ENCODE data around the gene ANKRD9.
"Not testable (repeated sequence)": the region's sequence is repeated elsewhere in the genome, so short reads cannot be mapped to it uniquely, and the experiment has no call there.

The ANKRD9 gene

GRCh38 chr14:102537981-102538601 lies 28.5 kb upstream of the ANKRD9 start:
- no peak for DNase-seq

DNA sequence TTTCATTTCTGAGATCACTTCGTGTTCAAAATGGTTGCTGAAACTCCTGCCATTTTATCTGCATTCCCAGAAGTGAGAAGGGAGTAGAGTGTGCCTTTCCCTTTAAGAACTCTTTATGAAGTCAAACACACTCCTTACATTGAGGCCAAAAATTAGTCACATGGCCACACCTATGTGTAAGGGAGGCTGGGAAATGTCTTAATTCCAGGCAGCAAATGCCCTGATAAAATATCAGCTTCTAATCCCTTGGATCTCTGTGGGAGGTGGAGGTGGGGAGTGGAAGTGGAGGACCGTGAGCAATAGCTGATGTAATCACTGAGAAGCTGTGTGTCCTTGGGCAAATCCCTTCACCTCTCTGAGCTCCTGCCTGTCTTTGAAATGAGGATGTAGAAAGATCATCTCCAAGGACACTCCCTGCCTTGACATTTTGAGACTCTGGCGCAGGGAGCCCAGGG lies 22.7 kb upstream of the ANKRD9 start:
- DNase-seq: no peak

- peak; percentile 52 for DNase-seq
These were observed 21.4 kb upstream of the ANKRD9 start for GRCh38 chr14:102530828-102531478.

- DNase-seq: no peak
These were observed 19.0 kb upstream of the ANKRD9 start for GRCh38 chr14:102528431-102529170.

DNA sequence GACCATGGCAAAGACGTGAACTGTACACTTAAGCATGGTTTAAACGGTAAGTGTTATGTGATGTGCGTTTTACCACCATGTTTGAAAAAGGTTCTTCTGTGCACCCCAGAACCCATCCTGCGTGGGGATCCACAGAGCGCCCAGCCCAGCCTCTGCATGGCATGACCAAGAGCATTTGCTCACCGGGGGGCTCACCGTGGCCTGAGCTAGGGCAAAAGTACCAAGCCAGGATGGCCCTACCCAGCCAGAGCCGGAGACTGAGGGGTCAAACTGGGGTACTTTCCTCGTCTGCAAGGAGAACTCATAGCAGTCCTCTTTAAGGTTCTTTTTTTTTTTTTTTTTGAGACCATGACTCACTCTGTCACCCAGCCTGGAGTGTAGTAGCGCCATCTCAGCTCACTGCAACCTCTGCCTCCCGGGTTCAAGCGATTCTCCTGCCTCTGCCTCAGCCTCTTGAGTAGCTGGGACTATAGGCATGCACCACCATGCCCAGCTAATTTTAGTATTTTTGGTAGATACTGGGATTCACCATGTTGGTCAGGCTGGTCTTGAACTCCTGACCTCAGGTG lies 16.4 kb upstream of the ANKRD9 start:
- DNase-seq: no peak

DNA sequence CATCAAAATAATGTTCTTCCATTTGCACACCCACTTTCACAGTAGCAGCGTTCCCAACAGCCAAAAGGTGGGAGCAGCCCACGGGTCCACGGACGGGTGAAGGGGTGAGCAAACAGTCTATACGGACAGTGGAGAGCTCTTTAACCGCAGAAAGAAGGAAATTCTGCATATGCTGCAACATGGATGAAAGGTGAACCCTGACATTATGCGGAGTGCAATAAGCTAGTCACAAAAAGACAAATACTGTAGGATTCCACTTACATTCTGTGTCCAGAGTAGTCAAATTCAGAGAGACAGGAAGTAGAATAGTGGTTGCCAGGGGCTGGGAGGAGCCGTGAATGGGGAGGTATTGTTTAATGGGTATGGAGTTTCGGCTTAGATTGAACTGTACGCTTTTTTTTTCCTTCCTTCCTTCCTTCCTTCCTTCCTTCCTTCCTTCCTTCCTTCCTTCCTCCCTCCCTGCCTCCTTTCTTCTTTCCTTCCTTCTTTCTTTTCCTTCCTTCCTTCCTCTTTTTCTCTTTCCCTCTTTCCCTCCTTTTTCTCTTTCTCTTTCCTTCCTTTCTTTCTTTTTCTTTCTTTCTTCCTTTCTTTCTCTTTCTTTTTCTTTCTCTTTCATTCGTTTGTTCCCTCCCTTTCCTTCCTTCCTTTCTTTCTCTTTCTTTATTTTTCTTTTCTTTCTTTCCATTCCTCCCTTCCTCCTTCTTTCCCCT lies 15.8 kb upstream of the ANKRD9 start:
- DNase-seq: peak; percentile 61

- DNase-seq: peak; percentile 97
These were observed 15.1 kb upstream of the ANKRD9 start for GRCh38 chr14:102524451-102525218.

GRCh38 chr14:102523569-102524450 lies 14.2 kb upstream of the ANKRD9 start:
- DNase-seq: no peak

- no peak for DNase-seq
These were observed 13.6 kb upstream of the ANKRD9 start for GRCh38 chr14:102523200-102523568.

GRCh38 chr14:102519709-102520108 lies 10.1 kb upstream of the ANKRD9 start:
- DNase-seq: not testable (repeated sequence)

GRCh38 chr14:102518063-102518648 lies 8.6 kb upstream of the ANKRD9 start:
- DNase-seq: no peak

GRCh38 chr14:102517392-102518062 lies 8.0 kb upstream of the ANKRD9 start:
- DNase-seq: no peak

DNA sequence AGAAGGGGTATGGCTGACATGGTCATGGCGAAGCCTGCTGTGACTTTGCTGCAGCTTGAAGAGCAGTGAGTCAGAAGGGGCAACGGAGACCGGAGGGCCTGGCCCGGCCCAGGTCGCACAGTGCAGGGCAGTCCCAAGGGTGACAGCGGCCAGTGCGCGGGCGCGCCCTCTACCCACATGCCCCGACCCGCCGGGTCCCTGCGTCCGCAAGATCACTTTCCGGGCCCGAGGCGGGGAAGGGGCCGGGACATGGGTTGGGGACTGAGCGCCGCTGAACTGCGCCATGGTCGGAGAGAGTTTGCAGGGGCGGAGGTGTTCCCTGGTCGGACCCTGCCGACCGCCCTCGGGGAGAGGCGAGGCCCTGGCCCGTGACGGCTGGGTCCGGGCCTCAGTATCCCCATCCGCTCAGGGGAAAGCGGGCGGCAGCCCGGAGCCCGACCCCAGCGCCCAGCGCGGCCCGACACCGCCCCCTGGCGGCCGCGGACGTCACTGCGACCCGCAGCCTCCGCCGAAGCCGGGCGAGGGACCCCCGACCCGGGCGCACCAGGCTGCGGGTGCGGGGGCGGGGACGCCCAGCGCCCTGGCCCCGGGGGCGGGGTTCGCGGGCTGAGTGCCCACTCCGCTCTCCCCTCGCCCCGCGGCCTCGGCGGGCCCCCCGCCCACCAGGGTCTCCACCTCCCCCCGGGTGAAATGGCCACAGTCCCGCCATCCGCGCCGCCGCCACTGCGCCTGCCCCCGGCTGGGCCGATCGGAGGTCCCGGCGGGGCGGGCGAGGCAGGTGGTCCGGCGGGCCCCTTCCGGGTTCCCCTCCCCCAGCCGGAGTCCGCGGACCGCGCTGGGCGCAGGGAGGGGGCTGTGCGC lies 7.2 kb upstream of the ANKRD9 start:
- DNase-seq: peak; percentile 20

DNA sequence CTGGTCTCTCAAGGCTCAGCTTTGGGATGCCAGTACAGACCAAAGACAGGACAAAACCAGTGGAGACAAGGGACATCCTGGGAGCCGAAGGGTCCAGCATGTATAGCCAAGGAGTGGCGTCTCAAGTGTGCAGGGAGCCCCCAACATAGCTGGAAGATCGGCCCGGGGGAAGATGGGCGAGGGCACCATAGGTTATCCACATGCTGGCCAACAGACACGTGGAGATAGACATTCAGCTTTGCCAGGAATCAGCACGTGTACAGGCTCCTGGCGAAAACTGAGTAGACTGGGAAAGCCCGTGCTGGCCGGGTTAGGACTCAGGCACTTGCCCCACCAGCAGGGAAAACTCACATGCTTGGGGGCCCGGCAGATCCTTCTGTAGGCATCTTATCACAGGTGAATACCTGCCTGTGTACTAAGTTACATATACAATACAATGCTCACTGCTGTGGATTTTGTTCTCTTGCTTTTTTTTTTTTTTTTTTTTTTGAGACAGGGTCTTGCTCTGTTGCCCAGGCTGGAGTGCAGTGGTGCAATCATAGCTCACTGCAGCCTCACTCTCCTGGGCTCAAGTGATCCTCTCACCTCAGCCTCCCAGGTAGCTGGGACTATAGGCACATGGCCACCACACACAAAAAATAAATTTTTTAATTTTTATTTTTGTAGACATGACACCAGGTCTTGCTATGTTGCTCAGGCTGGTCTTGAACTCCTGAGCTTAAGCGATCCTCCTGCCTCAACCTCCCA lies 5.6 kb upstream of the ANKRD9 start:
- DNase-seq: no peak

DNA sequence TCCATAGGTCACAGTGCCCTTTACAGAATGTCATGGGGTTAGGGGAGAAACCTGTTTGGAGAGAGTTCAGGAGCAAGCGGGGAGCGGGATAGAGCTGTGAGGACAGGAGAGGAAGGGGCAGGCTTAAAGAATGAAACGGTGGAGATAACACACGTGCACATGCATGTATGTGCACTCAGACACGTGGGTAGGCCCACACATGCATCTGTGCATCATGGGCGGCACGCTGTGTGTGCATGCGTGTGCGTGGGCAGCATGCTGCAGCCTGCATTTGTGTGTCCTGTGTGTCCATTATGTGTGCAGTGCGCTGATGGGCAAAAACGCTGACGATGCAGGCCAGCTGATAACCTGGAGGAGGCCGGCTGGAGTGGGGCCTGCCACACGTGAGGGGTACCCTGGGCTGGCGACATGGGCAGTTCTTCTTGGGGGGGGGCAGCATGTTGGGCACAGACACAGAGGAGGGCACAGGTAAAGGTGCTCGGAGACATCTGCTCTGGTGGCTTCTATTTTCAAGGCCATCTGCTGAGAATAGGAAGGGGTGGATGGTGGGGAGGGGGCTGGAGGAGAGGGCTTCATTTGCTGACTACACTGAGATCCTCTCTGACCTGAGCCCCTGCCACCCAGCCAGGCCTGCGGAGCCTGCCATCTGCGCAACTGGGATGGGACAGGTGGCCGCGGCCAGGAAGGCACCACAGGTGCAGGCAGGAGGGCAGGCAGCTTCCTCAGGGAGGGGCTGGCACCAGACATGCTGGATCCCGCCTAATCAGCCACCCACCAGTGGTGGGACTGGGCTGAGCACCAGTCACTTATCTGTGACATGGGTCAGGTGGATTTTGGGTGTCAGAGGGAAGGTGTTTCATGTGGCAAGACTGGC lies 4.6 kb upstream of the ANKRD9 start:
- DNase-seq: no peak

GRCh38 chr14:102512793-102513300 lies 3.3 kb upstream of the ANKRD9 start:
- no peak for DNase-seq

DNA sequence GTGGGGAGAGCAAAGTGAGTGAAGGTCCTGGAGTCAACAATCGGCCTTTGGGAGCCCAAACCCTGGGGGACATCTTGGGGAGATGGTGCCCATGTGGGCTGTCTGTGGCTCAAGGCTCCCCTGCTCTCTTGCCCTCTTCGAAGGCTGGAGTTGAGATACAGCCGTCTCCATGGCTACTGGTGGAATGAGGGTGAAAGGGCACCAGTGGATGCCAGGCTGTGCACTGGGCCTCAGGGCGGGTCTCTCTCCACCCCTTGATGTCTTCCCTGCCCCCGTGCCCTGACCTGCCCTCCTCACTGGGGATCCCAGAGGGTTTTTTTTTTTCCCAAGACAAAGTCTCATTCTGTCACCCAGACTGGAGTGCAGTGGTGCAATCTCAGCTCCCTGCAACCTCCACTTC lies 2.0 kb upstream of the ANKRD9 start:
- no peak for DNase-seq

Measured in NCI-H510A treated with DMSO at 0.1 percent for 48 hours (cell line).